Activated CD8-positive, alpha-beta memory T cell treated with anti-CD3 and anti-CD28 coated beads for 24 hours (primary cell): ENCODE data around the gene ARVCF.

Source experiments
- DNase-seq: peaks from one replicate; pipeline ENCODE4 v3.0.0-alpha.2; 2020

The ARVCF gene

GRCh38 chr22:19984851-19985811 is 31.5 kb downstream of the ARVCF start:
- no peak for DNase-seq

DNA sequence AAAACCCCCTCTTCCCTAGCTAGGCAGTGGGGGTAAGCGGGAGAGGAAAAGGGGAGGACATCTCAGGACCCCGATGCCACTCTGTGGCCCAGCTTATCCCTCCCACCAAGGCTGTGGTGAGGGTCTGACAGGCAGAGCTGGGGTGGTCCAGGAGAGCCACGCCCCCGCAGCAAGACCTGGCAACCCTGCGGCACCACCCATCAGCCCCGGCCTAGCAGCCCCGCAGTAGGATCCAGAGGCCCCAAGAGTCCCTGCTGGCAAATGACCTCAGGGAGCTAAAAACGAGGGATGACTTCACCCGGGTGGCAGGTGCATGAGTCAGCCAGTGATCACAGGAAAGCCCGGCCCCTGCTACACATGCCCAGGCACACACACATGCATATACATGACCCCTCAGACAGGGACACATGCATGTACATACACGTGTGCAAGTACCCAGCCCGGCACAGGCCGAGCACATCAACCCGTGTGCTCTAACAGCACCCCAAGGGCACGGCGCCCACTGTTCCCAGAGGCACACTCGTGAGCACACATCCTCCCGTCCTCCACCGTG is 32.3 kb downstream of the ARVCF start:
- no peak for DNase-seq

DNA sequence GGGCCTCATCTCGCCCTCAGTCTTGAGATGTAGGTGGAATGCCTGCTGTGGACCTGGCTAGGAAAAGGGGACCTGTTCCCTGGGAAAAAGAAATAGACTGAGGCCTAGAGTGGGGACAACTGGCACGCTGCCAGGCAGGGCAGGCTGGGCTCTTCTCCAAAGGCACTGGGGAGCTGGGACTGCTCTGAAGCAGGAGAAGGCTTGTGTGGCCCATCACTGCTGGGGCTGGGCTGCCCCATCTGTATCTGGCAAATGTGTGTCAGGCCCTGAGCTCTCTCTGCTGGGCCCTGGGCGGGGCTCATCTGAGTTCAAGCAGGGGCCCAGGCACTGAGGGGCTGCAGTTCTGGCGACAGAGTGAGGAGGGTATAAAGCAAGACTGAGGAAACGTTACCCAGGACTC is 32.9 kb downstream of the ARVCF start:
- DNase-seq = no peak

- DNase-seq = no peak
Measured at GRCh38 chr22:19982991-19983578, 33.5 kb downstream of the ARVCF start.

DNA sequence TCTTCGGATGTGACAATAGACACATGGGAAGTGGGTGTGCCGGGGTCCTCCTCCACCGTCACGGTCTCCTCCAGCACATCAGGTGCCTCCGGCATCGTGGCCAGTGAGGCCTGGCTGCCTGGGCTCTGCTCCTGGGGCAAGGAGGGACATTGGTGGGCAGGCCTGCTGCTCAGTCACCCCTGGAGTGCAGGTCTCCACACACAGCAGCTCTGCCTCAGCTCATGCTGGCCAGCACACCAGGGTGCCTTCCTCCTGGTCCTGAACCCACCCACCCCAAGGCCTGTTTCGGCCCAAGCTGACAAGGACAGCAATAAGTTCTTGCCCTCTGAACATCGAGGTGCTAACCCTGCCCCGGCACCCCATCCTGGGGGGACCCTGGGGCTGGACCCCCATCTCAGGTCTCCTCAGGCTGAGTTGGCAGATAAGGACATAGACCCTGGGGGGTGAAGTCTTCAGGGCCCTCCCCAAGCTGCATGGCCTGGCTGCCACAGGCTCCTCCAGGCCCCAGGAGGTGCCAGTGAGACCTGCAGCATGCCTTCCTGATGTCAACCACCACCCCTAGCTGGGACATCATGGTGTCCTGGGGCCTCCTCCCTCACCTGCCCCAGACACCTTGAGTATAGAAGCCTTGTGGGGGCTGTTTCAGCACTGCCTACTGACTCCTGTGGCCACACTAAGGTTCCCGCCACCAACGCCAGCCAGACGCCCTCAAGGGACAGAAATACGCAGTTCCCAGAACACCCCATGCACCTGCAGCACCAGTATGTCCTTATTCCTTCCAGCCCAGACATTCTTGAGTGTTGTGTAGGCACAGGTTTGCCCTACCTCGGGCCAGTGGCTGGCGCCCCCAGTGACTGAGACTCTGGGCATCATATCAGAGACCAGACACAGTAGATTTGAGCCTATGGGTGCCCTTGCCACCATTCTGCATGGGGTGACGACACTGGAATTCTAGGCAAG is 34.4 kb downstream of the ARVCF start:
- DNase-seq = no peak

GRCh38 chr22:19981171-19981960 is 35.3 kb downstream of the ARVCF start:
- DNase-seq = no peak

GRCh38 chr22:19980766-19981165 is 35.9 kb downstream of the ARVCF start:
- DNase-seq = no peak

- no peak for DNase-seq
Measured at GRCh38 chr22:19979712-19980493, 36.7 kb downstream of the ARVCF start.

DNA sequence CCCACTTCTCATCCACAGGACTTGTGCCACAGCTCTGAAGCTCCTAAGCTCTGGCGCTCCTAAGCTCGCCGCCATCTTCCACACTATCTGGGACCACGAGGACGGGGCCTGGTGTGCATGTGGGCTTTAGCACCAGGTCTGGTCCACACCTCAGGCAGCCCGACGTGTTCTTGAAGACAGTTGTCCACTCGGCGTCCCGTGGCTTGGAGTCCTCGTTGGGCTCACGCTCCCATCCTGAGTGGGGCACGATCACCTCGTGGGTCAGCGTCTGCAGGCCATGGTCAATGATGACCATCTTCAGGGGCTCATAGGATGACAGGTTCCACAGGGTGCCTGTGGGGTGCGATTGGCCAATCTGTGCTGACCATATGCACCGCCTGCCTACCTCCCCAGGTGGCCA is 37.9 kb downstream of the ARVCF start:
- no peak for DNase-seq

DNA sequence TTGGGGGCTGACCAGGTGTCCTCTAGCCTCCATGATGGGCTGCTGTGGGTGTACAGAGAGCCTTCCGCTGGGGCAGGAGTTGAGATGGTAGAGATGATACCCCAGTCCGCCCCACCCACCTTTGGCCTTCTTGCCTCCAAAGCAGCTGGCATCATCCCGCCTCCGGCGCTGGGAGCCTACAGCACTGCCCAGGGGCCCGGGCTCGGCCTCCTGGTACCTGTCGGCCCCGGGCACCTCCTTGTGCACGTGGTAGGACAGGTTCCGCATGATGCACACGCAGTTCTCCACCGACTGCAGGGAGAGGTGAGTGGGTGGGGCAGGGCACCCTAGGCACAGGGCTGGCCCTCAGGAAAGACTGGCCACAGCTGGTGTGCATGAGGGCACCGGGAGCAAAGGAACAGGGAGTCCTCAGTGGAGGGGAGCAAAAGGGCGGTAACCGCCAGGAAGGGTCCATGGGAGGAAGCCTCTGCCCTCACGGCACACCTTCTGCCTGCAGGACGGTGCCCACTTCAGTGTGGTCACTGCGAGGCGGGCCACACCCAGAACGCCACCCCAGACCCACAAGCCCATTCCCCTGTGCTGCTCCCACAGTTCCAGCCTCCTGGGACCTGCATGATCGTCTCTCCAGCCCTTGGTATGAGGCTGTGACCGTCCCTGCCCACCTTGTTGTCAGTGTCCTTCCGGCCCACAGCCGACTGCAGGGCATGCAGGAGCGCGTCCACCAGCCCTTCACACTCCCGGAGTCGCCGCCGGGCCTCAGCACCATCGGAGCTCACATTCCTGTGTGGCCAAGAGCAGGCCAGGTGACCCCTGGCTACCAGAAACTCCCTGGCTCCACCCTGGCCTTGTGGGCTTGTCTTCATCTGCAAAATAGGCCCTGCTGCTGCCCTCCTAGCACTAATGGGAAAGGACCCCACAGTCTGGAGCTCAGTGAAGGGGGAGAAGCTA is 39.1 kb downstream of the ARVCF start:
- no peak for DNase-seq

- DNase-seq = no peak
Measured at GRCh38 chr22:19976671-19977070, 40.0 kb downstream of the ARVCF start.

GRCh38 chr22:19975707-19976035 is 41.0 kb downstream of the ARVCF start:
- no peak for DNase-seq

DNA sequence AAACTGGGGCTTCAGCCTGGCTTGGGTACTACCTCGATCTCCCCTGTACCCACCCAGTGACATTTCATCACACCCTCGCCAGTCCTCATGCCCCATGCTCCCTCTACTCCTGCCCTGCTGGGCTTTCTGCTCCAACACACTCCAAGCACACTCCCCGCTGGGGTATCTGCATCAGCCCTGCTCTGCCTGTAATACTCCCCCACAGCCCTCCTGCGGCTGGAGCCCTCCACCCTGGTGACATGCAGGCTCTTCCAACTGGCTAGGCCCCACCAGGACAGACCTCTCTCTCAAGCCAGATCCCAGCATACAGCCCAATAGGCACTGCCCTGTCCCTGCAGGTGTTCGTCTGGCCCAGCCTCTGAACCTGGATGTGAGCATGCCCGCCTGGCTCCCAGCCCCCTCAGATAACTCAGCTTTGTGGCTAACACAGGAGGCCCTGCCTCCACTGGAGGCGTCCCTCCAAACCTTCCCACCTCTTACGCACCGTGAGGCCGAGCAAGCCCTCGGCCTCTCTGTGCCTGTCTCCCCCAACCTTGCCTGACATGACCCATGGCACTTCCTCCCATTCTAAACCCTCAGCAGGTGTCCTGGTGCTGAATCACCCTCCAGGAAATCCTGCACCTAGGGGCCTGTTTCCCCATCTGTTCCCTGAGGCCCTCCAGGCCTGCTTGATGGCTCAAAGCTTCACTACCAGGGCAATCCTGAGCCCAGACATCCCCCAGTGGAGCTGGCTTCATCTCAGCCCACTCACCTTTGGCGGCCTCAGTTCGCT is 41.5 kb downstream of the ARVCF start:
- no peak for DNase-seq

- no peak for DNase-seq
Measured at GRCh38 chr22:19974268-19974861, 42.3 kb downstream of the ARVCF start.

DNA sequence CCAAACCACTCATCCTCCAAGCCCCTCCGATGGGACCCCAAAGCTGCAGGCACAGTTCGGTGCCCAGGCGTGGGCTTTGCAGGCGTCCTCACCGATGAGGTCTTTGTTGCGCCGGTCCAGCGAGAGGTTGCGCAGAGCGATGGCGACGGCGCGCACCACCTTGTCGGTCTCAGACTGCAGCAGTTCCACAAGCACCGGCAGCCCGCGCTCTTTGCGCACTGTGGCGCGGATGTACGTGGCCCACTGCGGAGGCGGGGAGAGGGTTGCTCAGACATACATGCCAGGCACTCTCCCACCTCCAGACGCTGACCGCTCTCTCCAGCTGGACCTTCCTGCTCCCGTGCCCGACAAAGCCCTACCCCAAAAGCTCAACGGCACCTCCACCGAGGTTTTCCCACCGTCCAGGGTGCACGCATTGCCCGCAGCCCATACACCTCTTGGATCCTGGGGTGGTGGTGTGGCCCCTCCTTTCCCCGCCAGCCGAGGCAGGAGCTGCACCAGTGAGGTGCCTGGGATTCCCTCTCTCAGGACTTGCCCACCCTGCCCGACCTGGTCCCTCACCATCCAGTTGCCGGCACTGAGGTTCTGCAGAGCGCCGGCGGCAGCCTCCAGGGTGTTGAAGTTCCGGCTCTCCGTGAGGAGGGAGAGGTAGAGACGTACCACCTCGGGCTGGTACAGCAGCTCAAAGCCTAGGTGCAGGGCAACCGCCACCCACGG is 42.9 kb downstream of the ARVCF start:
- DNase-seq = no peak

GRCh38 chr22:19972652-19973550 is 43.7 kb downstream of the ARVCF start:
- no peak for DNase-seq

- no peak for DNase-seq
Measured at GRCh38 chr22:19972251-19972650, 44.4 kb downstream of the ARVCF start.
